ENCODE data around the gene MEIG1. TPM values are rescaled to one million over a fixed set of nuclear protein-coding genes. Genes with fewer than 3 reads are reported as not detected.

MEIG1 gene
- total RNA-seq, 1 donor from 2014 or later, result not detected

Other genes starting within 250 kb of the MEIG1 start
- 64.7 and 66.4 TPM in 2 replicates for gene FAM107B, start 184.5 kb upstream of the MEIG1 start, total RNA-seq
- gene CDNF, start 121.4 kb upstream of the MEIG1 start, total RNA-seq, result 0.26 and 0.38 TPM in 2 replicates
- gene HSPA14, start 121.1 kb upstream of the MEIG1 start, total RNA-seq, result 8.3 and 11.9 TPM in 2 replicates
- 17.1 and 18.1 TPM in 2 replicates for gene MSANTD7, start 121.1 kb upstream of the MEIG1 start, total RNA-seq
- 9.9 and 12.2 TPM in 2 replicates for gene SUV39H2, start 80.5 kb upstream of the MEIG1 start, total RNA-seq
- gene DCLRE1C, start 5.3 kb upstream of the MEIG1 start, total RNA-seq, result 5.4 and 6.7 TPM in 2 replicates
- gene OLAH, start 84.6 kb downstream of the MEIG1 start, total RNA-seq, result 0.25 and 0.26 TPM in 2 replicates
- gene ACBD7, start 129.4 kb downstream of the MEIG1 start, total RNA-seq, result 0.89 and 3.1 TPM in 2 replicates
- 6.5 and 10.2 TPM in 2 replicates for gene RPP38, start 138.0 kb downstream of the MEIG1 start, total RNA-seq
- 41.2 and 46.1 TPM in 2 replicates for gene NMT2, start 209.3 kb downstream of the MEIG1 start, total RNA-seq

Data from dermis microvascular lymphatic vessel endothelial cell (primary cell).